Measurements from ENCODE around the gene ABCA6. TPM values are rescaled to one million over a fixed set of nuclear protein-coding genes. Genes with fewer than 3 reads are reported as not detected.

ABCA6 gene
- total RNA-seq, 1 donor from 2014 or later: 36.3 TPM

DNA sequence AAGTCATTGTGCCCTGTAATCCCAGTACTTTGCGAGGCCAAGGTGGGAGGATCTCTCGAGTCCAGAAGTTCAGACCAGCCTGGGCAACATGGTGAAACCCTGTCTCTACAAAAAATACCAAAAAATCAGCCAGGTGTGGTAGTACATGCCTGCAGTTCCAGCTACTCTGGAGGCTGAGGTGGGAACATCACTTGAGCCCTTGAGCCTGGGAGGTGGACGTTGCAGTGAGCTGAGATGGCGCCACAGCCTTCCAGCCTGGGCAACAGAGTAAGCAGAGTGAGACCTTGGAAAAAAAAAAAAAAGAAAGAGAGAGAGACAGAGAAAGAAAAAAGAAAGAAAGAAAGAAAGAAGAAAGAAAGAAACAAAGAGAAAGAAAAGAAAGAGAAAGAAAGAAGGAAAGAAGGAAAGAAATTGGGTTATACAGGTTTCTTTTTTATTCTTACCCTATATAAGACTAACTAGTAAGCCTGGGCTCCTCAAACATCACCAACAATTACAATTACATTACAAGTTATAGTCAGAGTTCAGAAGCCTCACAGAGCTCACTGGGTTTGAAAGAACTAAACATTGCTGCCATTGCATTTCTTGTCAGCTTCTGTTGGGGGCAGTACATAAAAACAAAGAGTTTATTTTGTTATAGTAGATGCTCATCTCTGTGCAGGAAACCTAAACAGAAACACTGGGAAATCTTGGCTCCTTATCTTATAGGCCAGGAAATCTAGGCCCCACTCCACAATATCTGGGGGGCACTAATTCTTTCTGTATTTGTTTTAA, 74.2 kb downstream of the ABCA6 start:
- Histone ChIP-seq H3K27ac (no peak overlapping the region), H3K27me3 (no peaks in the 10 kb centered on the region), H3K9me3 (no peaks in the 10 kb centered on the region), H3K36me3 (no peaks in the 10 kb centered on the region), H3K4me3 (no peak overlapping the region), H3K4me1 (no peaks in the 10 kb centered on the region)
- ATAC-seq: no peak
- intact Hi-C loops (cut with DNase I): no loop called here
- TF ChIP-seq CTCF (IDR thresholded peaks at IDR 0.05): no peak
- no peak for DNase-seq

DNA sequence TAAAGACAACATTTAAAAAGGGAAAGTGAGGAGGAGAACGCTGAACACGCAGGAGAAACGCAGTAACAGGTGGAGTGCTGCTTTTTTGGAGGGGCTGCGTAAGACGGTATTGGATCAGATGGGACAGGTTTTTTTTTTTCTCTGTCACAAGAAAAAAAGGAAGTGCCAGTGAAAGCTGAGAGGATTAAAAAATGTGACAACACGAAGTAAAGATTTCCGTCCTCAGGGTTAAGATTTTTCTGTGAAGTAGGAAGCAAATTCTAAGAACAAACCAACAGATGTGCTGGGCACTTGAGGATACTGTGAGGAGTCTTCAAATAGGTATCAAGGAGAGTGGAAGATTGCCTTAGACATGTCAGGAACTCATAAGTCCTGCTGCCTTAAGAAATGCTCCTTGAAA, 75.2 kb downstream of the ABCA6 start:
- DNase-seq: no peak
- intact Hi-C loops (cut with DNase I): no loop called here
- no peak overlapping the region for H3K27ac ChIP-seq

GRCh38 chr17:69065113-69065512, 76.6 kb downstream of the ABCA6 start:
- ATAC-seq (no peak), DNase-seq (no peak)
- TF ChIP-seq CTCF (IDR thresholded peaks at IDR 0.05): no peak
- H3K36me3 ChIP-seq: no peaks in the 10 kb centered on the region
- no peak overlapping the region for H3K4me3 ChIP-seq
- H3K27ac ChIP-seq: no peak overlapping the region
- no peaks in the 10 kb centered on the region for H3K4me1 ChIP-seq
- H3K9me3 ChIP-seq: no peaks in the 10 kb centered on the region
- intact Hi-C loops (cut with DNase I): no loop called here
- no peaks in the 10 kb centered on the region for H3K27me3 ChIP-seq

More for the DNA sequence above, 75.2 kb downstream of the ABCA6 start:
- H3K4me3 ChIP-seq: no peak overlapping the region
- H3K27me3 ChIP-seq: no peaks in the 10 kb centered on the region
- H3K9me3 ChIP-seq: no peaks in the 10 kb centered on the region
- TF ChIP-seq CTCF (IDR thresholded peaks at IDR 0.05): no peak
- H3K36me3 ChIP-seq: no peaks in the 10 kb centered on the region
- no peaks in the 10 kb centered on the region for H3K4me1 ChIP-seq
- no peak for ATAC-seq

DNA sequence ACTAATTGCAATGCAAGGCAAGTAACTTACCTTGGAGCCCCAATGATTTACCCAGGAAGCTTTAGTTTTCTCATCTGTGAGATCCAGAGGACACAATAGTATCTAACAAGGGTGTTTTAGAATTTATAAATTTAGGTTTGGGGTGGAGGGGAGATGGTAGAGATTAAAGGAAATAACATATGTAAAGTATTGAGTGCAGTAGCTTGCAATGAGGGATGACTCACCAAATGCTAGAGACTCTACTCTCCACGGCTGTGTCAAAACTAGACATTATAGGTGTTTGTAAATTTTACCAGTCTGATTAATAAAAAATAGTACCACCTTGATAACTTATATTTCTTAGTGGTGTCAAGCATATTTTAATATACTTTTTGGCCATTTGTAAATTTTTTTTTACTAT, 77.2 kb downstream of the ABCA6 start:
- Histone ChIP-seq H3K4me3 (no peak overlapping the region), H3K4me1 (no peaks in the 10 kb centered on the region), H3K9me3 (no peaks in the 10 kb centered on the region), H3K36me3 (no peaks in the 10 kb centered on the region), H3K27me3 (no peaks in the 10 kb centered on the region), H3K27ac (no peak overlapping the region)
- intact Hi-C loops (cut with DNase I): no loop called here
- ATAC-seq (no peak), DNase-seq (no peak)
- TF ChIP-seq CTCF (IDR thresholded peaks at IDR 0.05): no peak

GRCh38 chr17:69064001-69064400, 77.7 kb downstream of the ABCA6 start:
- Histone ChIP-seq H3K27me3 (no peaks in the 10 kb centered on the region), H3K36me3 (no peaks in the 10 kb centered on the region), H3K4me3 (no peak overlapping the region), H3K9me3 (no peaks in the 10 kb centered on the region), H3K27ac (no peak overlapping the region), H3K4me1 (no peaks in the 10 kb centered on the region)
- DNase-seq (no peak), ATAC-seq (no peak)
- TF ChIP-seq CTCF (IDR thresholded peaks at IDR 0.05): no peak
- intact Hi-C loops (cut with DNase I): no loop called here
